Endothelial cell of umbilical vein (primary cell): Measurements from ENCODE around the gene ENHO. TPM values are rescaled to one million over a fixed set of nuclear protein-coding genes. Genes with fewer than 3 reads are reported as not detected.

Experiments used
- BruUV-seq: library from RNA; stranded (reverse); fragments of 400-500 nt; replicated peaks from 2 replicates; lab custom pipeline; 2021; lab: Mats Ljungman, UMichigan
- CTCF ChIA-PET: fragments of 300-600, 350-600 bp; sonication (Branson Sonifier 250); formaldehyde crosslinking; loops from one replicate; lab custom pipeline; 2021; ENCODE audit warnings: antibody characterized with exemption, inconsistent platforms; lab: Charles Lee
- POLR2A ChIA-PET: fragments of 300-600, 350-600 bp; sonication (Branson Sonifier 250); formaldehyde crosslinking; loops from one replicate; lab custom pipeline; 2021; ENCODE audit warnings: antibody characterized with exemption, inconsistent platforms; lab: Charles Lee
- DNase-seq: peaks from one replicate; pipeline ENCODE4 v3.0.0-alpha.2; 2011; ENCODE audit warnings: low read depth, low spot score
- FAIRE-seq: peaks from 2 replicates; lab custom pipeline; 2011; peaks lifted over from hg19 to GRCh38; lab: Jason Lieb, UNC
- H2AFZ ChIP-seq: 2 replicates; pipeline ENCODE4 v1.6.0; 2012; ENCODE audit warnings: low read depth, low read length, control low read depth, inconsistent platforms
- H3K27ac ChIP-seq: 2 replicates; pipeline ENCODE4 v1.5.1; 2011; ENCODE audit warnings: low read depth, mild to moderate bottlenecking, control low read depth, low read length, moderate library complexity; ENCODE audit not compliant: insufficient read depth
- H3K27me3 ChIP-seq, 2 experiments: 2 replicates each; pipeline versions ENCODE4 v1.6.0 to v1.6.1; 2011; ENCODE audit warnings: low read length in 2 of 2, mixed read lengths in 1 of 2; ENCODE audit not compliant: control insufficient read depth in 2 of 2, insufficient read depth in 2 of 2
- H3K36me3 ChIP-seq, 2 experiments: 2 replicates in 1 of 2; 3 replicates in 1 of 2; pipeline ENCODE4 v1.5.1; 2011; ENCODE audit warnings: low read length in 2 of 2, mild to moderate bottlenecking in 1 of 2, moderate library complexity in 1 of 2; ENCODE audit not compliant: control insufficient read depth in 2 of 2, insufficient read depth in 2 of 2; ENCODE audit errors: extremely low read depth in 1 of 2
- H3K4me1 ChIP-seq: 3 replicates; pipeline ENCODE4 v1.5.1; 2011; ENCODE audit warnings: mild to moderate bottlenecking, low read length; ENCODE audit not compliant: control insufficient read depth, insufficient read depth; ENCODE audit errors: extremely low read depth
- H3K4me2 ChIP-seq: 2 replicates; pipeline ENCODE4 v1.6.1; 2011; ENCODE audit warnings: low read length, control low read depth, mixed read lengths; ENCODE audit not compliant: insufficient read depth
- H3K4me3 ChIP-seq, 3 experiments: fragments of 200-600 bp in 1 of 3; sonication (generic), shearing (Covaris generic) in 1 of 3; replicated peaks in 1 of 3; 2 replicates each; pipeline ENCODE4 v1.5.1; 2011 to 2016; ENCODE audit warnings: control low read depth in 3 of 3, low read length in 3 of 3, mild to moderate bottlenecking in 2 of 3, inconsistent platforms in 1 of 3, low read depth in 1 of 3, moderate library complexity in 1 of 3; ENCODE audit not compliant: insufficient read depth in 1 of 3
- H3K79me2 ChIP-seq: 2 replicates; pipeline ENCODE4 v1.6.0; 2012; ENCODE audit warnings: low read length, inconsistent platforms; ENCODE audit not compliant: control insufficient read depth, insufficient read depth
- H3K9ac ChIP-seq: replicated peaks from 2 replicates; pipeline ENCODE3; 2011; ENCODE audit warnings: low read length, control low read depth; ENCODE audit not compliant: insufficient read depth; ENCODE audit errors: extremely low read depth
- H3K9me1 ChIP-seq: replicated peaks from 3 replicates; pipeline ENCODE4 v1.6.0; 2011; ENCODE audit warnings: mild to moderate bottlenecking, low read length; ENCODE audit not compliant: control insufficient read depth, insufficient read depth; ENCODE audit errors: extremely low read depth
- H3K9me3 ChIP-seq: replicated peaks from 2 replicates; pipeline ENCODE4 v1.5.1; 2012; ENCODE audit warnings: low read length, inconsistent platforms; ENCODE audit not compliant: control insufficient read depth, insufficient read depth
- H4K20me1 ChIP-seq: replicated peaks from 2 replicates; pipeline ENCODE3; 2011; ENCODE audit warnings: mild to moderate bottlenecking, low read length; ENCODE audit not compliant: control insufficient read depth, insufficient read depth; ENCODE audit errors: extremely low read depth
- CTCF ChIP-seq, 2 donors: IDR thresholded peaks; 1 replicate in 1 of 2; 2 replicates in 1 of 2; pipeline ENCODE4 v1.5.1; 2011; ENCODE audit warnings: low read length in 2 of 2, mild to moderate bottlenecking in 2 of 2, moderate library complexity in 2 of 2, control low read depth in 1 of 2, inconsistent platforms in 1 of 2, low read depth in 1 of 2; ENCODE audit not compliant: insufficient read depth in 1 of 2; ENCODE audit errors: extremely low read depth in 1 of 2
- EZH2 ChIP-seq: IDR thresholded peaks from 2 replicates; pipeline ENCODE4 v1.6.1; 2012; ENCODE audit warnings: borderline replicate concordance, low read depth, mild to moderate bottlenecking, moderate library complexity, low read length, inconsistent platforms; ENCODE audit not compliant: severe bottlenecking
- FOS ChIP-seq: IDR thresholded peaks from 2 replicates; pipeline ENCODE4 v1.6.1; 2011; ENCODE audit warnings: mild to moderate bottlenecking, low read length, moderate library complexity, borderline replicate concordance; ENCODE audit not compliant: insufficient read depth
- GATA2 ChIP-seq: IDR thresholded peaks from 2 replicates; pipeline ENCODE4 v1.7.0; 2011; ENCODE audit warnings: low read depth, mild to moderate bottlenecking, moderate library complexity, mixed read lengths, low read length; ENCODE audit not compliant: insufficient read length, insufficient read depth
- JUN ChIP-seq: IDR thresholded peaks from 2 replicates; pipeline ENCODE4 v1.6.1; 2011; ENCODE audit warnings: borderline replicate concordance, low read depth; ENCODE audit not compliant: insufficient read length, insufficient read depth
- MAX ChIP-seq: IDR thresholded peaks from 2 replicates; pipeline ENCODE4 v1.6.1; 2011; ENCODE audit not compliant: insufficient read depth, insufficient read length
- MYC ChIP-seq: IDR thresholded peaks from one replicate; pipeline ENCODE4 v1.6.1; 2011; ENCODE audit warnings: mild to moderate bottlenecking, low read depth, low read length
- POLR2A ChIP-seq: IDR thresholded peaks from 2 replicates; pipeline ENCODE4 v1.6.1; 2012; ENCODE audit warnings: low read depth, mild to moderate bottlenecking, control low read depth, low read length
- POLR2AphosphoS5 ChIP-seq: IDR thresholded peaks from 2 replicates; pipeline ENCODE4 v1.6.1; 2012; ENCODE audit warnings: low read depth, mild to moderate bottlenecking, control low read depth, low read length, moderate library complexity; ENCODE audit not compliant: insufficient read depth
- dilution Hi-C: fragments of 300-500 bp; cut with MboI; formaldehyde crosslinking; loops from one replicate; pipeline ENCODE4 v1.15.0; 2019; ENCODE audit warnings: low sequenced_read_pairs; ENCODE audit not compliant: extremely low pct_ligation_motif_present
- intact Hi-C: fragments of 100-400 bp; cut with micrococcal nuclease; formaldehyde crosslinking; loops from one replicate; pipeline ENCODE4 v1.10.0; 2022
- polyA plus RNA-seq, 4 experiments: library from polyadenylated mRNA; depleted of rRNA in 3 of 4; stranded (reverse) in 3 of 4; unstranded in 1 of 4; fragments of >200 nt; gene quantifications; 2 replicates each; pipeline versions ENCODE4 v1.2.1 to v1.2.3, GENCODE V29; 2011 to 2012; ENCODE audit warnings: missing spikeins in 1 of 4
- total RNA-seq: library from RNA; stranded (reverse); gene quantifications from 2 replicates; pipeline ENCODE4 v1.2.3, GENCODE V29; 2021

The ENHO gene
- total and polyA plus RNA-seq, 2 donors (not counting 3 experiments of a cell fraction or from before 2014, with no cell fraction given): 0.10 TPM; not detected in 1

- Histone ChIP-seq H3K4me3 (no peak overlapping the region), H4K20me1 (no peaks in the 10 kb centered on the region), H3K9me1 (no peaks in the 10 kb centered on the region), H2AFZ (no peak overlapping the region), H3K79me2 (no peaks in the 10 kb centered on the region), H3K27me3 (peaks cover 10 to 17% of the 10 kb centered on the region in 2 experiments), H3K4me1 (peaks cover 13% of the 10 kb centered on the region), H3K9me3 (no peaks in the 10 kb centered on the region), H3K27ac (no peak overlapping the region), H3K36me3 (no peaks in the 10 kb centered on the region), H3K4me2 (no peak overlapping the region), H3K9ac (no peak overlapping the region)
- DNase-seq (peak; percentile 46), FAIRE-seq (peak; percentile 38)
- POLR2A ChIA-PET: no interaction called here
- BruUV-seq: no TSS peak
- intact Hi-C loops (loop anchor here (1.0 to 2.0 kb wide), 4 partner anchors 46 to 103 kb away; no protein-coding TSS in a partner anchor), dilution Hi-C loops (loop anchor here (25.0 kb wide), 1 partner anchor 88 kb away; no protein-coding TSS in a partner anchor)
- CTCF ChIA-PET: interaction anchor here (0.9 to 5.1 kb wide), 17 partner anchors 10 to 121 kb away, joined by 3 to 117 read pairs (median 9); no protein-coding TSS in a partner anchor
- no peak for TF ChIP-seq EZH2
- peak; percentile 85 to 93 for TF ChIP-seq CTCF (IDR thresholded peaks at IDR 0.05; ENCODE audit: extremely low read depth in 1 of 2, insufficient read depth in 1 of 2, low read depth in 1 of 2, low read length in 2 of 2)
Measured at GRCh38 chr9:34500623-34501267, 22.0 kb downstream of the ENHO start.

- FAIRE-seq: no peak
- no TSS peak for BruUV-seq
- no peaks in the 10 kb centered on the region for H3K36me3 ChIP-seq
- H2AFZ ChIP-seq: no peak overlapping the region
- H3K9me1 ChIP-seq: no peaks in the 10 kb centered on the region
- H3K9ac ChIP-seq: no peak overlapping the region
- no peak overlapping the region for H3K4me2 ChIP-seq
- POLR2A ChIA-PET: no interaction called here
- no peaks in the 10 kb centered on the region for H4K20me1 ChIP-seq
- H3K4me3 ChIP-seq: no peak overlapping the region
- no peak for TF ChIP-seq MYC
- no peak for TF ChIP-seq JUN
- no peak for TF ChIP-seq GATA2
- no peak for TF ChIP-seq POLR2A
- no peak for TF ChIP-seq FOS
- no peak for TF ChIP-seq CTCF (IDR thresholded peaks at IDR 0.05; ENCODE audit: extremely low read depth in 1 of 2, insufficient read depth in 1 of 2, low read depth in 1 of 2, low read length in 2 of 2)
- no peak for TF ChIP-seq POLR2AphosphoS5
- TF ChIP-seq MAX: no peak
- DNase-seq: no peak
- no peak overlapping the region for H3K27ac ChIP-seq
- intact Hi-C loops (no loop called here), dilution Hi-C loops (no loop called here)
- H3K27me3 ChIP-seq: peaks cover 7 to 15% of the 10 kb centered on the region in 2 experiments
- no peaks in the 10 kb centered on the region for H3K9me3 ChIP-seq
- CTCF ChIA-PET: interaction anchor here (1.3 to 3.1 kb wide), 3 partner anchors 49 to 104 kb away, joined by 3 to 16 read pairs (median 13); no protein-coding TSS in a partner anchor
- H3K4me1 ChIP-seq: peaks cover 14% of the 10 kb centered on the region
- H3K79me2 ChIP-seq: no peaks in the 10 kb centered on the region
Measured at GRCh38 chr9:34499076-34499475, 23.7 kb downstream of the ENHO start.
